ENCODE measurements around the gene LGI4.
"Not testable (repeated sequence)": the region's sequence is repeated elsewhere in the genome, so short reads cannot be mapped to it uniquely, and the experiment has no call there.

Gene LGI4

GRCh38 chr19:35107545-35107944, 27.3 kb downstream of the LGI4 start:
- no peak for FAIRE-seq

GRCh38 chr19:35106898-35107541, 27.8 kb downstream of the LGI4 start:
- DNase-seq (ENCODE audit: low spot score), result no peak

More at GRCh38 chr19:35107545-35107944, 27.3 kb downstream of the LGI4 start:
- peak; percentile 79 for DNase-seq (ENCODE audit: low spot score)

GRCh38 chr19:35106291-35106583, 28.6 kb downstream of the LGI4 start:
- FAIRE-seq, result no peak
- DNase-seq (ENCODE audit: low spot score), result no peak

More at GRCh38 chr19:35106898-35107541, 27.8 kb downstream of the LGI4 start:
- no peak for FAIRE-seq

- peak; percentile 99 for FAIRE-seq
- DNase-seq (ENCODE audit: low spot score), result no peak
Observed at GRCh38 chr19:35105411-35106290, 29.2 kb downstream of the LGI4 start.

DNA sequence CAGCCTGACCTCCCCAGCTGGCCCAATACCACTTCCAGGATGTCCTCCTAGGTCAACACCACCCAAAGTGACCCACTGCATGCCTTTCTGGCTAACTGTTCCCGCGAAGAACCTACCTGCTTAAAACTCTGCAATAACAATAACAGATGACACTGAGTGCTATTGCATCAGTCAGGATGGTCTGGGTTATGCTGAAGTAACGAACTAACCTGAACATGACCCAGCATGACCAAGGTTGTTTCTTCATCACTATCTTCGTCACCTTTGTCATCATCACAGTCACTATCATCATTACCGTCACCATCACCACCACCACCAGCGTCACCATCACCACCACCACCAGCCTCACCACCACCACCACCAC, 29.8 kb downstream of the LGI4 start:
- FAIRE-seq (no peak), DNase-seq (ENCODE audit: low spot score) (no peak)

DNA sequence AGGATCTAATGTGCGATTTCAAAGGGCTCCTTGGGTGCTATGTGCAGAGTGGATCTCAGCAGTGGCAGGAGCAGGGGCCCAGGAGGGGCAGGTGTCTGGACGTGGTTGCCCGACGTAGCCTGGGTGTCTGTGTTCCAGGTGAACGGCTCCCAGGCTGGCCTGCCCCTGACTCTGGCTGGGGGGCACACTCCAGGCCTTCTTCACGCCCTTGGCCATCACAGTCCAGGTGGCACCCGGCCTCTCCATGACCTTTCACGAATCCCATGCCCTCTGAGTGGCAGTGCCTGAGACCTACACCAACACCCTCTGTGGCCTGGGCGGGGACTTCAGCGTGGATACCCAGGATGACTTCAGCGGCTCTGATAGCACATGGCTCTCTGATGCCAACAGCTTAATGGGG, 30.5 kb downstream of the LGI4 start:
- DNase-seq (ENCODE audit: low spot score) (no peak), FAIRE-seq (no peak)

DNA sequence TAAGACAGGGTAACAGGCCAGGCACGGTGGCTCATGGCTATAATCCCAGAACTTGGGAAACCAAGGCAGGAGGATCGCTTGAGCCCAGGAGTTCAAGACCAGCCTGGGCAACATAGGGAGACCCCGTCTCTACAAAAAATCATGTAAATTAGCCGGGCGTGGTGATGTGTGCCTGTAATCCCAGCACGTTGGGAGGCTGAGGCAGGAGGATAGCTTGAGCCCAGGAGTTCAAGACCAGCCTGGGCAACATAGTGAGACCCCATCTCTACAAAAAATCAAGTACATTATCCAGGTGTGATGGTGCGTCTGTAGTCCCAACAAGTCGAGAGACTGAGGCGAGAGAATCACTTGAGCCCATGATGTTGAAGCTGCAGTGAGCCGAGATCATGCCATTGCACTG, 31.2 kb downstream of the LGI4 start:
- not testable (repeated sequence) for FAIRE-seq; DNase-seq (ENCODE audit: low spot score)

DNA sequence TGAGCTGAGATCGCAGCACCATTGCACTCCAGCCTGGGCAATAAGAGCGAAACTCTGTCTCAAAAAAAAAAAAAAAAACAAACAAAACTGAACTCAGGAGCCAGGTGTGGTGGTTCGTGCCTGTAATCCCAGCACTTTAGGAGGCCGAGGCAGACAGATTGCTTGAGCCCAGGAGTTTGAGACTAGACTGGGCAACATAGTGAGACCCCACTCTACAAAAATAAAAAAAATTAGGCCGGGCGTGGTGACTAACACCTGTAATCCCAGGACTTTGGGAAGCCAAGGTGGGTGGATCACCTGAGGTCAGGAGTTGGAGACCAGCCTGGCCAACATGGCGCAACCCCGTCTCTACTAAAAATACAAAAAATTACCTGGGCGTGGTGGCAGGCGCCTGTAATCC, 32.9 kb downstream of the LGI4 start:
- not testable (repeated sequence) for DNase-seq (ENCODE audit: low spot score); FAIRE-seq

- FAIRE-seq (no peak), DNase-seq (ENCODE audit: low spot score) (no peak)
Observed at GRCh38 chr19:35100588-35101533, 34.0 kb downstream of the LGI4 start.

DNA sequence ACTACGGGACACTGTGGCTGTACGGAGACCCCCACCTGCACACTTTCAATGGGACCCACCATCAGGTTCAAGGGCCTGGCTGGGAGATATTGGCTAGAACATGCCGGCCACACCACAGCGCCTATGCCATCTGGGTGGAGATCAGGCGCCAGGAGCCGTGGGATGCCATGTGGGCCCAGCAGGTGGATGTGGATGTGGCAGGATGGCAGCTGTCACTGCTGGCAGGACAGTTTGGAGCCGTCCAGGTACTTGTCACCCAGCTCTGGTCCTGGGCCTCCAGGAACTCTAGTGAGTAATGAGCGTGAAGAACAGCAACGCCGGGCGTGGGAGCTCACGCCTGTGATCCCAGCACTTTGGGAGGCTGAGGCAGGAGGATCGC, 35.0 kb downstream of the LGI4 start:
- DNase-seq (ENCODE audit: low spot score) (no peak), FAIRE-seq (no peak)

DNA sequence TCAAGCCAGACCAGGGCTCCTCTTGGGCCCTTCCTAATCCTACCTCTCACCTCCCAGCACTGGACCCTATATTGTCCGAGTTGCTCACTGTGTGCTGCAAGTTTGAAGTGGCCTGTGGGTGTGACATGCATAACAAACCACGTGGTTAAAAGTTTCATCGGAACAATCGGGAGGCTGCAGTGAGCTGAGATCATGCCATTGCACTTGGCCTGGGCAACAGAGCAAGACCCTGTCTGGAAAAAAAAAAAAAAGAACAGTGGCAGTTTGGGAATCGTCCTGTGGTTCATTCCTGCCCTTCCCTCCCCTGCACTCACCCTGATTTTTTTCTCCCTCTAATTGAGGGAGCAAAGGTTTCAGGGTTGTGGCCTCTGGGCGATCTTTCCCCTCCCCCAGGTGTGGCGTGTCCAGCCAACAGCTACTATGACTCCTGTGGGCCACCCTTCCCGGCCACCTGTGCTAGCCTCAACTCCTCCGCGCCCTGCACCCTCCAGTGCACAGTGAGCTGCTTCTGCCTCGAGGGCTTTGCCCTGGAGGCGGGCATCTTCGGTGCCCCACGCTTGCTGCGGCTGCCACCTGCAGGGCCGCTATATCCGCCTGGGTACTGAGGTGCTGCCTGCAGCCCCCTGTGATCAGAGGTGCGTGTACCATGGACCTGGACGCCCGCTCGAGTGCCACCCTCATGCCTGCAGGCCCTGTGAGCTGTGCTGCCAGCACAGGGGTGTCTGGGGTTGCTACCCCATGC, 35.5 kb downstream of the LGI4 start:
- DNase-seq (ENCODE audit: low spot score) (no peak), FAIRE-seq (no peak)

DNA sequence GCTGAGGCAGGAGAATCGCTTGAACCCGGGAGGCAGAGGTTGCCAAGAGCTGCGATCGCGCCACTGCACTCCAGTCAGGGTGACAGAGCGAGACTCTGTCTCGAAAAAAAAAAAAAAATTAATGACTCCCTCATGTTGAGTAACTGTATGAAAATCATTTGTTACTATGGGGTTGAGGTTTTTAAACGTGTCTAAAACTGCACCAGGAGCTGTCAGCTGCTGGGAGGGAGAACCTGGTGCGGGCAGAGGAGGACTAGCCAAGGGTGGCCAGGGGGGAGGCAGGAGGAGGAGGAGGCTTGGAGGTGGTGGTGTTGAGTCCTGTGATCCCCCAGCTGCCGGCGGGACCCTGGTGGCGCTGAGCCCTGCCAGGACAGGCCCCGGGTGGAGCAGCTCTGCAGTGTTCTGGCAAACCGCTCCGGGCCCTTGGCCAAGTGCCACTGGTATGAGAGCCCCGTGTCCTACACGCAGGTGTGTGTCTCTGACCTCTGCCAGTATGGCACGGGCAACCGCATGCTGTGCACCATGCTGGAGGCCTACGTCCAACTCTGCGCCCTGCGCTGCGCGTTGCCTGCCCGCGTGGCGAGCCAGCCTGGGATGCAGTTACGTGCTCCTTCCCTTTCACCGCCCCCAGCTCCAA, 36.3 kb downstream of the LGI4 start:
- no peak for DNase-seq (ENCODE audit: low spot score)
- FAIRE-seq, result no peak

DNA sequence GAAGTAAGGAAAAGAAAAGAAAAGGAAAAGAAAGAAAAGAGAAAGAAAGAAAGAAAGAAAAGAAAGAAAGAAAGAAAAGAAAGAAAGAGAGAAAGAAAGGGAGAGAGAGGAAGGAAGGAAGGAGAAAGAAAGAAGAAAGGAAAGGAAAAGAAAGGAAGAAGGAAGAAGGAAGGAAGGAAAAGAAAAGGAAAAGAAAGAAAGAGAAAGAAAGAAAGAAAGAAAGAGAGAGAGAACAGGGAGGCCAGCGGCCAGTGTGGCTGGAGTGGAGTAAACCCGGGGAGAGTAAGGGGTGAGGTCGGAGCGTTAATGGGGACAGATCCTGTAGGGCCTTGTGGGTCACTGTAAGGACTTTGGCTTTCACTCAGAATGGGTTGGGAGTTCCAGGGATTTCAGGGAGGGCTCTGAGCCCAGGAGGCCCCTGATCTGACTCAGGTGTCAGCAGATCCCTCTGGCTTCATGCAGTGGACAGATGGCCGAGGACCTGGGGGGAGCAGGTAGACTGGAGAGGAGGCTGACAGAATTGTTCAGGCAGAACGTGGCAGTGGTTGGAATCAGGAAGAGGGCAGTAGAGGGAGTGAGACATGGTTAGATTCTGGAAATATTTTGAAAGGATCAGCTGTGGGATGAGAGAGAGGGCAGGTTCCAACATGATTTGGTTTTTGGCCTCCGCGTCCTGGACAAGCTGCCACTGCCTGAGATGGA, 39.0 kb downstream of the LGI4 start:
- no peak for DNase-seq (ENCODE audit: low spot score)
- FAIRE-seq, result no peak

GRCh38 chr19:35094656-35095055, 40.2 kb downstream of the LGI4 start:
- FAIRE-seq (no peak), DNase-seq (ENCODE audit: low spot score) (no peak)

- DNase-seq (ENCODE audit: low spot score), result no peak
- no peak for FAIRE-seq
Observed at GRCh38 chr19:35093941-35094647, 40.8 kb downstream of the LGI4 start.

- FAIRE-seq (no peak), DNase-seq (ENCODE audit: low spot score) (no peak)
Observed at GRCh38 chr19:35093430-35093829, 41.4 kb downstream of the LGI4 start.

DNA sequence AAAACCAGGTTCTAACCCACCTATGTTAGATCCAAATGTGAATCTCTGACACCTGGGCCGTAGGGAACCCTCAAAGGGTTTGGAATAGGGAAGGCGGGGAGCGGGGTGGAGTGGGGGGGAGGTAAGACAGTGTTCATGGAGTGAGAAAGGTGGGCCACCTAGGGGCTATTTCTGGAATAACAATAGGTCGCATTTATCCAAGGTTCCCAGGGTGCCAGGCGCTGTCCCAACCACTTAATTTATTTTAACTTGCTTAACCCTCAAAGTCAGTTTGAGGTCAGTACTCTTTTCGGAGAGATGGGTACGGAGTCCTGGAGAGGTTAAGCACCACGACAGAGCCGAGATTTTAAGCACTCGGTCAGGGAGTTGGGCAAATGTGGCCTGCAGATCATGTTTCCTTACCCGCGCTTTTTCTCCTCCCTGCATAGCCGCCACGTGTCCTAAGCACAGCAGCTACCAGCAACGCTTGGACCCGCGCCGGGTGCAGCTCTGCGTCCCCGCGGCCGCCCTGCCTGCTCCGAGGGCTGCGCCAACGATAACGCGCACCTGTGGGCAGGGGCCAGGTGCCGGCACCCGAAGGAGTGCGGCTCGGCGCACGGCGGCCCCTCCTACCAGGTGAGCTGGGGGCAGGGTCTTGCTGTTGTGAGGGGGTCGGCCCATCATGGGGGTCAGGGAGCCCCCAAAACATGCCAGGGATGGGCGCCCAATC, 44.2 kb downstream of the LGI4 start:
- no peak for FAIRE-seq
- DNase-seq (ENCODE audit: low spot score), result peak; percentile 78

GRCh38 chr19:35090160-35090505, 44.7 kb downstream of the LGI4 start:
- FAIRE-seq, result no peak

DNA sequence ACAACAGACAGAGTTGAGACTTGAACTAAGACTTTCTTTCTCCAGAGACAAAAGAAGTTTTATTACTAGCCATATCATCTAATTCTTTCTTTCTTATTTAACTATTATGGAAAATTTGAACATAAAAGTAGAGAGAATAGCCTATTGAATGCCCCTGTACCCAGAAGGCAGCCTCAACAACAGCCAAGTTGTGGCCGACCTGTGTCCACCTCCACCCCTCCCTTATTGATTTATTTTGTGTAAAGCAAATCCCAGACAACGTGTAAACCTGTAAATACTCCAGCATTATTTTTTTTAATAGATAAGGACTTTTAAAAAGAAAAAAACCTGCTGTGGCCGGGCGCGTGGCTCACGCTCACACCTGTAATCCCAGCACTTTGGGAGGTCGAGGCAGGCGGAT, 45.3 kb downstream of the LGI4 start:
- FAIRE-seq (no peak), DNase-seq (ENCODE audit: low spot score) (no peak)

More at GRCh38 chr19:35090160-35090505, 44.7 kb downstream of the LGI4 start:
- no peak for DNase-seq (ENCODE audit: low spot score)
